GM12874 (cell line): ENCODE measurements around the gene SLC35B2.

Experiments used
- TF ChIP-seq, protein P1 (sequence below): IDR thresholded peaks from 2 replicates; pipeline ENCODE4 v1.5.1; 2011; ENCODE audit warnings: low read depth, mild to moderate bottlenecking, control low read depth, low read length, moderate library complexity; ENCODE audit not compliant: insufficient read depth

The SLC35B2 gene

DNA sequence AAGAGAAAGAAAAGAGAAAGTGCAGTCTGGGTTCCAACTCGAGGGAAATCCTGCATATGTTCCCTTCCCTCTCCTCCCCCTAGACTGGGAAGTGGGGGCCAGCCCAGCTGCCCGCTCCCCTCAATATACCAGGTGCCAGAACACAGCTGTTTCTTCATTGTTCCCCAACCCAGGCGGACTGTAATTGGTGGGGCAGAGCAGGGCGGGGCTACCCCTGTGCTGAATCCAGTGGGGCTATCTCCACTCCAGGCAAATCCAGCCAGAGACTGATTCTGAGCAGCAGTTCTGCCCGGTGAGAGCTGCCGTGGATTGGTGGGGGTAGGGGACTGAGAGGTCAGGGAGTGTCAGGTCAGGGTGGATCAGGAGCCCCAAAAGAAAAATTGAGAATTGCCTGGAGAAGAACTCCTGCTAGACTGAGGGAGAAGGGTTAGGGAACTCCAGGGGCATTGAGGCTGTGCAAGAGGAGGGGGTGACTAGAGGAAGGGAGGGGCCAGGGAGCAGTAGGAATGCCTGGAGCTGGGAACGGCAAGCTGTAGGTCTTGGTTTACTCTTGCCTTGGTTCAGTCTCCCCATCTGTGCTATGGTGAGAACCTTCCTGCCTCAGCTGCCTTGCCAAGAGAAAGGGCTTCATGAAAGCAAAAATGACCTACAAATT lies 40.5 kb downstream of the SLC35B2 start, which contains the start of gene MYMX:
TSS of gene MYMX (plus strand) at position 250 of the 655 bp plus-strand sequence. CDS start 546 bp downstream, outside the sequence.
- TF ChIP-seq, protein P1, sequence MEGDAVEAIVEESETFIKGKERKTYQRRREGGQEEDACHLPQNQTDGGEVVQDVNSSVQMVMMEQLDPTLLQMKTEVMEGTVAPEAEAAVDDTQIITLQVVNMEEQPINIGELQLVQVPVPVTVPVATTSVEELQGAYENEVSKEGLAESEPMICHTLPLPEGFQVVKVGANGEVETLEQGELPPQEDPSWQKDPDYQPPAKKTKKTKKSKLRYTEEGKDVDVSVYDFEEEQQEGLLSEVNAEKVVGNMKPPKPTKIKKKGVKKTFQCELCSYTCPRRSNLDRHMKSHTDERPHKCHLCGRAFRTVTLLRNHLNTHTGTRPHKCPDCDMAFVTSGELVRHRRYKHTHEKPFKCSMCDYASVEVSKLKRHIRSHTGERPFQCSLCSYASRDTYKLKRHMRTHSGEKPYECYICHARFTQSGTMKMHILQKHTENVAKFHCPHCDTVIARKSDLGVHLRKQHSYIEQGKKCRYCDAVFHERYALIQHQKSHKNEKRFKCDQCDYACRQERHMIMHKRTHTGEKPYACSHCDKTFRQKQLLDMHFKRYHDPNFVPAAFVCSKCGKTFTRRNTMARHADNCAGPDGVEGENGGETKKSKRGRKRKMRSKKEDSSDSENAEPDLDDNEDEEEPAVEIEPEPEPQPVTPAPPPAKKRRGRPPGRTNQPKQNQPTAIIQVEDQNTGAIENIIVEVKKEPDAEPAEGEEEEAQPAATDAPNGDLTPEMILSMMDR = no peak

DNA sequence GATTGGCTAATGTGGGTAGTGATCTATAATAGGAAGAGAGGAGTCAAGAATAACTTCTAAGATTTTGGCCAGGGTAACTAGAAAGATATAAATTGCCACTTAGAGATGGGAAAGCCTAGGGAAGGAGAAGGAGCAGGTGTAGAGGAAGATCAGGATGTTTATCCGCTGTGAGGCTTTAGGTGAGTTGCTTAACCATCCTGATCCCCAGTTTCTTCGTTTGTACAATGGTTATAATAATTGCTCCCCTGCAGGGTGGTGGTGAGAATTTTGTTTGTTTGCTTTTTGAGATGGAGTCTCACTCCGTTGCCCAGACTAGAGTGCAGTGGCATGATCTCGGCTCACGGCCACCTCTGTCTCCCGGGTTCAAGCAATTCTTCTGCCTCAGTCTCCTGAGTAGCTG lies 43.0 kb downstream of the SLC35B2 start:
- TF ChIP-seq, protein P1 = no peak

DNA sequence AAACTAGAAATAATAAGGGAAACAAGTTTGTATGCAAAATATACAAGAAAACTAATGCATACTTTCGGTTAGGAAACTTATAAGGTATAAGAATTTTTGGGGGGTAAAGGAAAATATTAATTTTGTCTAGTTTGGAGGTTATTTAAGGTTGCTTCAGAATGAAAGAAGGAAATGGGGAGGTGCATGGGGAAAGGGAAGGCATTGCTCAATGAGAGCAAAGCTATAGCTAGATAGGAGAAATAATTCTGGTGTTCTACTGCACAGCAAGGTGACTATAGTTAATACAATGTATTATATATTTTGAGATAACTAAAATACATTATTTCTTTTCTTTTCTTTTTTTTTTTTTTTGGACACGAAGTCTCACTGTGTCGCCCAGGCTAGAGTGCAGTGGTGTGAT lies 46.0 kb downstream of the SLC35B2 start:
- TF ChIP-seq, protein P1 = no peak

DNA sequence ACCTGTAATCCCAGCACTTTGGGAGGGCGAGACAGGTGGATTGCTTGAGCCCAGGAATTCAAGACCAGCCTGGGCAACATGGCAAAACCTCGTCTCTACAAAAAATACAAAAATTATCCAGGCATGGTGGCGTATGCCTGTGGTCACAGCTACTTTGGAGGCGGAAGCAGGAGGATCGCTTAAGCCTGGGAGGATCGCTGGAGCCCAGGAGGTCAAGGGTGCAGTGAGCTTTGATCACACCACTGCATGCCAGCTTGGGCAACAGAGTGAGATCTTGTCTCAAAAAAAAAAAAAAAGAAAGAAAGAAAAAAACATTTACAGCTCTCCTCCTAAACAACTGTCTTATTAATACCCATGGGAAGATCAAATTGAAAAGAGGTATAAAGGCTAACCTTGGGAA lies 49.4 kb downstream of the SLC35B2 start:
- TF ChIP-seq, protein P1 = no peak
